Neural cell (in vitro differentiated cells): ENCODE data around the gene IFNA16.
"Not testable (repeated sequence)": the region's sequence is repeated elsewhere in the genome, so short reads cannot be mapped to it uniquely, and the experiment has no call there.

Experiments
- CTCF ChIP-seq: fragments of 450-650 bp; IDR thresholded peaks from 2 replicates; pipeline ENCODE4 v1.5.1; 2014; ENCODE audit warnings: antibody characterized with exemption, mild to moderate bottlenecking, moderate library complexity; ENCODE audit not compliant: poor library complexity, severe bottlenecking
- EP300 ChIP-seq: fragments of 450-650 bp; conservative IDR thresholded peaks from 2 replicates; pipeline ENCODE4 v1.6.1; 2014; ENCODE audit warnings: antibody characterized with exemption, mild to moderate bottlenecking, moderate library complexity; ENCODE audit not compliant: poor library complexity, severe bottlenecking
- EZH2 ChIP-seq: fragments of 200-600, 300-800 bp; shearing (Covaris generic), sonication (generic); IDR thresholded peaks from 2 replicates; pipeline ENCODE4 v1.6.1; 2014; ENCODE audit warnings: antibody characterized with exemption, low read length, borderline replicate concordance, mild to moderate bottlenecking; ENCODE audit not compliant: insufficient read depth, poor library complexity, severe bottlenecking
- POLR2AphosphoS5 ChIP-seq: IDR thresholded peaks from 2 replicates; pipeline ENCODE4 v1.6.1; 2012
- REST ChIP-seq: IDR thresholded peaks from 2 replicates; pipeline ENCODE4 v1.6.1; 2012; ENCODE audit warnings: borderline replicate concordance

- TF ChIP-seq CTCF, POLR2AphosphoS5, EP300, EZH2, REST: not testable (repeated sequence)
These were observed at the start of gene IFNA16 for GRCh38 chr9:21217211-21217610.
